ENCODE data around the gene PLA1A.

GRCh38 chr3:119595639-119596334 lies 1.9 kb upstream of the PLA1A start:
- TF ChIP-seq POLR2A (IDR thresholded peaks at IDR 0.05): no peak
- TF ChIP-seq, protein P1, sequence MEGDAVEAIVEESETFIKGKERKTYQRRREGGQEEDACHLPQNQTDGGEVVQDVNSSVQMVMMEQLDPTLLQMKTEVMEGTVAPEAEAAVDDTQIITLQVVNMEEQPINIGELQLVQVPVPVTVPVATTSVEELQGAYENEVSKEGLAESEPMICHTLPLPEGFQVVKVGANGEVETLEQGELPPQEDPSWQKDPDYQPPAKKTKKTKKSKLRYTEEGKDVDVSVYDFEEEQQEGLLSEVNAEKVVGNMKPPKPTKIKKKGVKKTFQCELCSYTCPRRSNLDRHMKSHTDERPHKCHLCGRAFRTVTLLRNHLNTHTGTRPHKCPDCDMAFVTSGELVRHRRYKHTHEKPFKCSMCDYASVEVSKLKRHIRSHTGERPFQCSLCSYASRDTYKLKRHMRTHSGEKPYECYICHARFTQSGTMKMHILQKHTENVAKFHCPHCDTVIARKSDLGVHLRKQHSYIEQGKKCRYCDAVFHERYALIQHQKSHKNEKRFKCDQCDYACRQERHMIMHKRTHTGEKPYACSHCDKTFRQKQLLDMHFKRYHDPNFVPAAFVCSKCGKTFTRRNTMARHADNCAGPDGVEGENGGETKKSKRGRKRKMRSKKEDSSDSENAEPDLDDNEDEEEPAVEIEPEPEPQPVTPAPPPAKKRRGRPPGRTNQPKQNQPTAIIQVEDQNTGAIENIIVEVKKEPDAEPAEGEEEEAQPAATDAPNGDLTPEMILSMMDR (IDR thresholded peaks at IDR 0.05 in 4 of 5, conservative IDR thresholded peaks at IDR 0.05 in 1 of 5): no peak

Data from gastrocnemius medialis (tissue), 4 donors.